GM19099 (cell line): ENCODE measurements around the gene ZBTB17.

Source experiments
- POLR2A ChIP-seq: IDR thresholded peaks from 3 replicates; pipeline ENCODE4 v1.6.1; 2011; ENCODE audit warnings: low read depth; ENCODE audit not compliant: insufficient read length; ENCODE audit errors: extremely low read depth

The ZBTB17 gene

GRCh38 chr1:15969321-15969880, 6.5 kb downstream of the ZBTB17 start:
- no peak for TF ChIP-seq POLR2A

GRCh38 chr1:15968172-15968571, 7.7 kb downstream of the ZBTB17 start:
- no peak for TF ChIP-seq POLR2A

GRCh38 chr1:15966956-15967344, 9.0 kb downstream of the ZBTB17 start:
- TF ChIP-seq POLR2A: no peak

GRCh38 chr1:15966081-15966955, 9.6 kb downstream of the ZBTB17 start:
- no peak for TF ChIP-seq POLR2A

GRCh38 chr1:15965228-15965767, 10.6 kb downstream of the ZBTB17 start:
- TF ChIP-seq POLR2A: peak; percentile 15

- no peak for TF ChIP-seq POLR2A
These were observed 11.8 kb downstream of the ZBTB17 start for GRCh38 chr1:15963968-15964648.

- TF ChIP-seq POLR2A: no peak
These were observed 12.4 kb downstream of the ZBTB17 start for GRCh38 chr1:15963363-15963967.

GRCh38 chr1:15962671-15963362, 13.1 kb downstream of the ZBTB17 start:
- TF ChIP-seq POLR2A: no peak

- TF ChIP-seq POLR2A: no peak
These were observed 13.7 kb downstream of the ZBTB17 start for GRCh38 chr1:15962176-15962575.

GRCh38 chr1:15961492-15961891, 14.4 kb downstream of the ZBTB17 start:
- TF ChIP-seq POLR2A: no peak

- no peak for TF ChIP-seq POLR2A
These were observed 15.1 kb downstream of the ZBTB17 start for GRCh38 chr1:15960808-15961207.

- no peak for TF ChIP-seq POLR2A
These were observed 16.0 kb downstream of the ZBTB17 start for GRCh38 chr1:15959827-15960446.

- no peak for TF ChIP-seq POLR2A
These were observed 16.5 kb downstream of the ZBTB17 start for GRCh38 chr1:15959424-15959823.

- no peak for TF ChIP-seq POLR2A
These were observed 17.1 kb downstream of the ZBTB17 start for GRCh38 chr1:15958793-15959192.
